Thyroid gland (tissue), 4 donors: ENCODE data around the gene PRPF6. TPM values are rescaled to one million over a fixed set of nuclear protein-coding genes. Genes with fewer than 3 reads are reported as not detected.

Experiments
- DNase-seq, 2 donors: peaks; one replicate each; pipeline ENCODE4 v3.0.0-alpha.2; 2019
- H3K27ac ChIP-seq, 3 donors: fragments of 200-600 bp; sonication (generic); 1 replicate in 2 of 3; 2 replicates in 1 of 3; pipeline ENCODE4 v1.5.1; 2016 to 2019; ENCODE audit warnings: mild to moderate bottlenecking in 1 of 3, moderate library complexity in 1 of 3
- H3K27me3 ChIP-seq: fragments of 200-600 bp; sonication (generic); one replicate; pipeline ENCODE4 v1.5.1; 2019
- H3K36me3 ChIP-seq, 2 donors: fragments of 200-600 bp; sonication (generic); one replicate each; pipeline ENCODE4 v1.5.1; 2016 to 2019
- H3K4me1 ChIP-seq, 2 donors: fragments of 200-600 bp; sonication (generic); one replicate each; pipeline ENCODE4 v1.5.1; 2017 to 2019
- H3K4me3 ChIP-seq, 3 donors: fragments of 200-600 bp; sonication (generic); replicated peaks in 1 of 3; 1 replicate in 2 of 3; 2 replicates in 1 of 3; pipeline ENCODE4 v1.5.1; 2016; ENCODE audit warnings: mild to moderate bottlenecking in 1 of 3
- H3K9me3 ChIP-seq: fragments of 200-600 bp; sonication (generic); one replicate; pipeline ENCODE4 v1.5.1; 2017
- CTCF ChIP-seq, 6 experiments: fragments of 200-600 bp in 3 of 6; fragments of 450-650 bp in 3 of 6; sonication (generic) in 3 of 6; IDR thresholded peaks; one replicate each; pipeline ENCODE4 v1.5.1; 2016 to 2019; ENCODE audit warnings: antibody characterized with exemption in 6 of 6, mild to moderate bottlenecking in 2 of 6, inconsistent platforms in 1 of 6, moderate library complexity in 1 of 6
- POLR2A ChIP-seq, 2 donors: fragments of 450-650 bp; IDR thresholded peaks; one replicate each; pipeline ENCODE4 v1.6.1; 2017; ENCODE audit warnings: antibody characterized with exemption in 2 of 2, mild to moderate bottlenecking in 2 of 2, moderate library complexity in 1 of 2
- WGBS, 2 donors: methylation state at CpG; one replicate each; pipeline ENCODE4 v1.1.5; 2017; 5-methylcytosine and 5-hydroxymethylcytosine counted together
- intact Hi-C: fragments of 100-400 bp; cut with DNase I; formaldehyde crosslinking; loops from one replicate; pipeline ENCODE4 v1.15.1; 2023
- total RNA-seq, 4 donors: library from RNA; depleted of rRNA; stranded (reverse); fragments of >200 nt; gene quantifications; one replicate each; pipeline ENCODE4 v1.2.3, GENCODE V29; 2016

The PRPF6 gene
- total RNA-seq, 4 donors from 2014 or later: 62.8 to 76.2 (median 70.1) TPM

GRCh38 chr20:64065062-64065973 is 84.4 kb downstream of the PRPF6 start:
- intact Hi-C loops: loop anchor here (10.0 kb wide), 1 partner anchor 531 kb away; the partner anchor contains the start of gene PTK6

GRCh38 chr20:64065974-64066343 is 85.0 kb downstream of the PRPF6 start:
- Histone ChIP-seq H3K4me1 (peaks cover 16 to 24% of the 10 kb centered on the region in 2 donors), H3K27me3 (no peaks in the 10 kb centered on the region), H3K36me3 (no peaks in the 10 kb centered on the region), H3K4me3 (no peak overlapping the region), H3K27ac (no peak overlapping the region), H3K9me3 (no peaks in the 10 kb centered on the region)
- intact Hi-C loops: loop anchor here (10.0 kb wide), 1 partner anchor 531 kb away; the partner anchor contains the start of gene PTK6
- TF ChIP-seq CTCF (IDR thresholded peaks at IDR 0.05) (no peak), POLR2A (IDR thresholded peaks at IDR 0.05) (no peak)
- DNase-seq: no peak
- WGBS, 2 donors: 33 to 62% methylated on average over 3 to 5 of the region's 5 CpGs

More at GRCh38 chr20:64065062-64065973, 84.4 kb downstream of the PRPF6 start:
- Histone ChIP-seq H3K9me3 (no peaks in the 10 kb centered on the region), H3K27ac (no peak overlapping the region), H3K27me3 (no peaks in the 10 kb centered on the region), H3K4me3 (no peak overlapping the region), H3K4me1 (peaks cover 16 to 24% of the 10 kb centered on the region in 2 donors), H3K36me3 (no peaks in the 10 kb centered on the region)
- TF ChIP-seq POLR2A (IDR thresholded peaks at IDR 0.05) (no peak), CTCF (IDR thresholded peaks at IDR 0.05) (no peak)
- 56 to 57% methylated on average over 24 to 26 of the region's 27 CpGs for WGBS, 2 donors
- no peak for DNase-seq

GRCh38 chr20:64067005-64067632 is 86.2 kb downstream of the PRPF6 start:
- Histone ChIP-seq H3K4me3 (no peak overlapping the region), H3K36me3 (no peaks in the 10 kb centered on the region), H3K27me3 (no peaks in the 10 kb centered on the region), H3K27ac (no peak overlapping the region), H3K4me1 (peaks cover 16 to 23% of the 10 kb centered on the region in 2 donors), H3K9me3 (no peaks in the 10 kb centered on the region)
- intact Hi-C loops: loop anchor here (10.0 kb wide), 1 partner anchor 532 kb away; the partner anchor contains the start of gene PTK6
- 90 to 100% methylated on average over 4 to 5 of the region's 6 CpGs for WGBS, 2 donors
- TF ChIP-seq POLR2A (IDR thresholded peaks at IDR 0.05): no peak
- TF ChIP-seq CTCF (IDR thresholded peaks at IDR 0.05): no peak
- no peak for DNase-seq

GRCh38 chr20:64067733-64068307 is 86.9 kb downstream of the PRPF6 start:
- no peaks in the 10 kb centered on the region for H3K27me3 ChIP-seq
- WGBS, 2 donors: 59 to 80% methylated on average over 5 to 6 of the region's 12 CpGs
- H3K27ac ChIP-seq: no peak overlapping the region
- peaks cover 10 to 17% of the 10 kb centered on the region in 2 donors for H3K4me1 ChIP-seq
- H3K36me3 ChIP-seq: no peaks in the 10 kb centered on the region
- intact Hi-C loops: loop anchor here (10.0 kb wide), 1 partner anchor 533 kb away; the partner anchor contains the start of gene PTK6
- no peaks in the 10 kb centered on the region for H3K9me3 ChIP-seq
- H3K4me3 ChIP-seq: no peak overlapping the region
- TF ChIP-seq POLR2A (IDR thresholded peaks at IDR 0.05): no peak
- no peak for TF ChIP-seq CTCF (IDR thresholded peaks at IDR 0.05)
- DNase-seq: no peak
